GM11168 (cell line): ENCODE data around the gene CRTC3.
"Not testable (repeated sequence)": the region's sequence is repeated elsewhere in the genome, so short reads cannot be mapped to it uniquely, and the experiment has no call there.

Experiments
- in situ Hi-C: fragments of 300-500 bp; cut with MboI; formaldehyde crosslinking; loops from one replicate; pipeline ENCODE4 v1.12.0; 2022; ENCODE audit warnings: low sequenced_read_pairs; ENCODE audit not compliant: unreplicated experiment

The CRTC3 gene

DNA sequence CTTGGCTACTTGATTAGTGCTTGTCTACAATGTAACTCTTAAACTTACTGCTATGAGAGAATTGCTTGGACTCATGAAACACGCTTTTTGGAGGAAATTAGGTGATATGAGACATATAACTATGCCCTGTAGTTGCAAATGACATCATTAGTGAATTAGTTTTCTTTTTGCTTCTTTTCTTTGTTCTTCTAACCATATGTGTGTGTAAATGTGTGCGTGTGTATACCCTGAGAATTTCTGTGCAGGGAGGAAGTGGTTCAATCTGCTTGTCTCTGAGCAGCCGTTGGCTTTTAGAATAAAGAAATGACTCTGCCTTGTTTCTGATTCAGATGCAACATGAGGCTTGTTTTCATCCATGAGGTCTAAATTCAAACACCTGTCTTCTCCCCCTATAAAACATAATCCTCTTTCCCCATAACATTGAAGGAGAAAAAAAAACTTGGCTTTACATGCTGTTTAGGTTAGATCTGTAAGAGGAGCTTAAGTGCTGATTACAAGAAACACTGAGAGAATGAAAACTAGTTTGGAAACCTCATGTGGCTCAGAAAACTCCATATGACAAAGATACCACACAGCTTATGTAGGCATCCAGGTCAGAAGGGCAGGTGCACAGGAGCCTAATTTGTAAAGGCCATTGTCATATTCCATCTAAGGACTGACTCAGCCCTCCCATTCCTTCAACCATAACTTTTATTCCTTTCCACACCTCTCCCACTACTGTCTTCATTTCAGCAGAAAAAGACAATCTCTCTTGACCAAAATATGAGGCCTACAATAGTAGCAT, 156.9 kb downstream of the CRTC3 start:
- in situ Hi-C loops, result no loop called here

DNA sequence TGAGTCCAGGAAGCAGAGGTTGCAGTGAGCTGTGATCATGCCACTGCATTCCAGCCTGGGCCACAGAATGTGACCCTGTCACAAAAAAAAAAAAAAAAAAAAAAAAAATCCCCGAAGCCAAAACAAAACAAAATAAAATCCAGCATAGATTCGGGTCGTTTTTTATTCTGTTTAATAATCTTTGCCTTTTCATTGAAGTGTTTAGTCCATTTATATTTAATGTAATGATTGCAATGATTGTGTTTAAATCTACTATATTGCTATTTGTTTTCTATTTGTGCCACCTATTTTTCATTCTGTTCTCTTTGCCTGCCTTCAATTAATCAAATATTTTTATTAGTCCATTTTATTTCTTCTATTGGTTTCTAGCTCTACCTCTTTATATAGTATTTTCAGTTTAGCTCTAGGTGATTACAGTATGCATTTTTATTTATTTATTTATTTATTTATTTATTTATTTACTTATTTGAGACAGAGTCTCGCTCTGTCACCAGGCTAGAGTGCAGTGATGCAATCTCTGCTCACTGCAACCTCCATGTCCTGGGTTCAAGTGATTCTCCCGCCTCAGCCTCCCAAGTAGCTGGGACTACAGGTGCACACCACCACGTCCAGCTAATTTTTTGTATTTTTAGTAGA, 159.7 kb downstream of the CRTC3 start:
- in situ Hi-C loops, result not testable (repeated sequence)

DNA sequence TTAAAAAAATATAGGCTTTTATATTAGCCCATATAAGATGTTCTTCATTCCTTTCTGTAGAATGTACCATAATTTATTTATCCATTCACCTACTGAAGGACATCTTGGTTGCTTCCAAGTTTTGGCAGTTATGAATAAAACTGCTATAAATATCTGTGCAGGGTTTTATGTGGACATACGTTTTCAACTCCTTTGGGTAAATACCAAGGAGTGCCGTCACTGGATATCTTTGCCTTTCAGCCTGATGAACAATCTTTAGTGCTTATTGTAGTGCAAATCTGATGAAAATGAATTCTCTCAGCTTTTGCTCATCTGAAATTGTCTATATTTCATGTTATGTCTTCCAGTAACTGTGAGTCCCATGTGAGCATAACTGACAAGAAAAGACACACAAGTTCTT, 160.9 kb downstream of the CRTC3 start:
- in situ Hi-C loops, result loop anchor here (5.0 kb wide), 1 partner anchor 33 kb away; no protein-coding TSS in a partner anchor

GRCh38 chr15:90691369-90691768, 161.6 kb downstream of the CRTC3 start:
- in situ Hi-C loops, result loop anchor here (5.0 kb wide), 1 partner anchor 34 kb away; no protein-coding TSS in a partner anchor

GRCh38 chr15:90691982-90692773, 162.5 kb downstream of the CRTC3 start:
- in situ Hi-C loops, result loop anchor here (5.0 kb wide), 1 partner anchor 35 kb away; no protein-coding TSS in a partner anchor
